HepG2 (cell line): Measurements from ENCODE around the gene EFCAB14. TPM values are rescaled to one million over a fixed set of nuclear protein-coding genes. Genes with fewer than 3 reads are reported as not detected.

ENCODE experiments used
- AKAP8 ChIP-seq: sonication (generic); formaldehyde crosslinking; IDR thresholded peaks from 2 replicates; pipeline ENCODE4 v1.5.1; 2020; ENCODE audit warnings: mild to moderate bottlenecking, missing genetic modification reagents
- ATF3 ChIP-seq: sonication (generic); formaldehyde crosslinking; IDR thresholded peaks from 2 replicates; pipeline ENCODE4 v1.4.0; 2020; ENCODE audit warnings: missing genetic modification reagents
- FOXA3 ChIP-seq: IDR thresholded peaks from 2 replicates; pipeline ENCODE4 v1.6.1; 2016; ENCODE audit warnings: missing genetic modification reagents, missing compliant biosample characterization
- GPN1 ChIP-seq: sonication (generic); formaldehyde crosslinking; IDR thresholded peaks from 2 replicates; pipeline ENCODE4 v1.5.1; 2020; ENCODE audit warnings: missing genetic modification reagents, borderline replicate concordance
- HOXA5 ChIP-seq: sonication (generic); formaldehyde crosslinking; IDR thresholded peaks from 2 replicates; pipeline ENCODE4 v1.4.0; 2020; ENCODE audit warnings: missing genetic modification reagents
- KDM2A ChIP-seq: sonication (generic); formaldehyde crosslinking; IDR thresholded peaks from 2 replicates; pipeline ENCODE4 v1.4.0; 2020; ENCODE audit warnings: low read depth, missing genetic modification reagents, borderline replicate concordance
- KLF12 ChIP-seq: sonication (generic); formaldehyde crosslinking; IDR thresholded peaks from 2 replicates; pipeline ENCODE4 v1.4.0; 2020; ENCODE audit warnings: missing genetic modification reagents, borderline replicate concordance
- MAFK ChIP-seq, 2 experiments: IDR thresholded peaks in 1 of 2; conservative IDR thresholded peaks in 1 of 2; 2 replicates each; pipeline ENCODE4 v1.6.1; 2011; ENCODE audit warnings: improper control_type of control experiment in 2 of 2, low read length in 2 of 2
- NFE2 ChIP-seq: sonication (generic); formaldehyde crosslinking; IDR thresholded peaks from 2 replicates; pipeline ENCODE4 v1.4.0; 2020; ENCODE audit warnings: missing genetic modification reagents
- POLR2AphosphoS2 ChIP-seq: IDR thresholded peaks from 2 replicates; pipeline ENCODE4 v1.6.1; 2011; ENCODE audit warnings: low read depth, low read length, improper control_type of control experiment
- PRDM4 ChIP-seq: sonication (generic); formaldehyde crosslinking; IDR thresholded peaks from 2 replicates; pipeline ENCODE4 v1.9.0; 2021; ENCODE audit warnings: missing genetic modification reagents, borderline replicate concordance
- REL ChIP-seq: sonication (generic); formaldehyde crosslinking; conservative IDR thresholded peaks from 2 replicates; pipeline ENCODE4 v1.8.0; 2022; ENCODE audit warnings: mild to moderate bottlenecking, missing genetic modification reagents, moderate library complexity
- RXRB ChIP-seq: IDR thresholded peaks from 2 replicates; pipeline ENCODE4 v1.6.1; 2016; ENCODE audit warnings: borderline replicate concordance, missing genetic modification reagents, missing compliant biosample characterization
- SCMH1 ChIP-seq: sonication (generic); formaldehyde crosslinking; IDR thresholded peaks from 2 replicates; pipeline ENCODE4 v1.9.0; 2021; ENCODE audit warnings: missing genetic modification reagents, mild to moderate bottlenecking, borderline replicate concordance
- SIN3B ChIP-seq: fragments of 150-350 bp; IDR thresholded peaks from 2 replicates; pipeline ENCODE4 v1.6.1; 2014; ENCODE audit warnings: low read length
- STAT6 ChIP-seq: sonication (generic); formaldehyde crosslinking; IDR thresholded peaks from 2 replicates; pipeline ENCODE4 v1.4.0; 2020; ENCODE audit warnings: missing genetic modification reagents, mild to moderate bottlenecking, borderline replicate concordance
- ZBTB38 ChIP-seq: sonication (generic); formaldehyde crosslinking; IDR thresholded peaks from 2 replicates; pipeline ENCODE4 v1.5.1; 2020; ENCODE audit warnings: mild to moderate bottlenecking, missing genetic modification reagents
- ZMAT5 ChIP-seq: sonication (generic); formaldehyde crosslinking; IDR thresholded peaks from 2 replicates; pipeline ENCODE4 v1.5.0; 2020; ENCODE audit warnings: mild to moderate bottlenecking, low read depth, missing genetic modification reagents, borderline replicate concordance
- ZNF121 ChIP-seq: sonication (generic); formaldehyde crosslinking; IDR thresholded peaks from 2 replicates; pipeline ENCODE4 v1.5.0; 2020; ENCODE audit warnings: mild to moderate bottlenecking, missing genetic modification reagents
- ZNF256 ChIP-seq: sonication (generic); formaldehyde crosslinking; conservative IDR thresholded peaks from 2 replicates; pipeline ENCODE4 v1.4.0; 2020; ENCODE audit warnings: missing genetic modification reagents
- ZNF335 ChIP-seq: sonication (generic); formaldehyde crosslinking; IDR thresholded peaks from 2 replicates; pipeline ENCODE4 v1.4.0; 2020; ENCODE audit warnings: missing genetic modification reagents
- ZNF337 ChIP-seq: sonication (generic); formaldehyde crosslinking; IDR thresholded peaks from 2 replicates; pipeline ENCODE4 v1.5.1; 2020; ENCODE audit warnings: missing genetic modification reagents, low read depth, mild to moderate bottlenecking, borderline replicate concordance
- ZNF414 ChIP-seq: sonication (generic); formaldehyde crosslinking; IDR thresholded peaks from 2 replicates; pipeline ENCODE4 v1.5.0; 2020; ENCODE audit warnings: missing genetic modification reagents
- ZNF678 ChIP-seq: sonication (generic); formaldehyde crosslinking; IDR thresholded peaks from 2 replicates; pipeline ENCODE4 v1.4.0; 2020; ENCODE audit warnings: mild to moderate bottlenecking, missing genetic modification reagents
- ZNF75D ChIP-seq: sonication (generic); formaldehyde crosslinking; IDR thresholded peaks from 2 replicates; pipeline ENCODE4 v1.8.1; 2023; ENCODE audit warnings: missing genetic modification reagents, mild to moderate bottlenecking, borderline replicate concordance
- polyA plus RNA-seq, 8 experiments: library from polyadenylated mRNA; depleted of rRNA in 3 of 8; stranded (reverse) in 7 of 8; unstranded in 1 of 8; fragments of >200 nt; fragmentation: Illumina TruSeq in 4 of 8; extraction: Trizol in 4 of 8; gene quantifications; 2 replicates each; pipeline versions ENCODE4 v1.2.1 to v1.2.3, GENCODE V29; 2011 to 2016; ENCODE audit warnings: low read depth in 4 of 8, missing spikeins in 1 of 8, mixed read lengths in 1 of 8; ENCODE audit not compliant: insufficient read depth in 1 of 8
- total RNA-seq, 5 experiments: library from RNA; depleted of rRNA; stranded (reverse); fragments of >200 nt; fragmentation: Illumina TruSeq; extraction: Trizol; gene quantifications; 2 replicates each; pipeline ENCODE4 v1.2.3, GENCODE V29; 2016; ENCODE audit warnings: low read depth in 1 of 5

EFCAB14 gene
- total and polyA plus RNA-seq, 2 of the 13 experiments (the other 11 are each of a cell fraction or from before 2014, with no cell fraction given), result 13.4 to 17.9 TPM

GRCh38 chr1:46735708-46736324 lies 16.9 kb upstream of the EFCAB14 start (continued):
- TF ChIP-seq ZNF75D (CRISPR knock-in tag) (no peak), STAT6 (CRISPR knock-in tag) (no peak), ZNF121 (CRISPR knock-in tag) (no peak), AKAP8 (CRISPR knock-in tag) (no peak), ZBTB38 (CRISPR knock-in tag) (no peak), GPN1 (CRISPR knock-in tag) (no peak), ATF3 (CRISPR knock-in tag) (peak; percentile 62), SCMH1 (CRISPR knock-in tag) (no peak), RXRB (peak; percentile 65; the same call in 1 of the 2 replicates), MAFK (conservative IDR thresholded peaks at IDR 0.05 in 1 of 2, IDR thresholded peaks at IDR 0.05 in 1 of 2; ENCODE audit: low read length in 2 of 2) (peak in 1 of 2 experiments; percentile 40; a peak in 1 of 4 replicates), HOXA5 (peak; percentile 95), KLF12 (CRISPR knock-in tag) (peak; percentile 70; the same call in 1 of the 2 replicates), POLR2AphosphoS2 (no peak), ZMAT5 (CRISPR knock-in tag) (no peak), FOXA3 (CRISPR knock-in tag) (peak; percentile 50; the same call in 1 of the 2 replicates), ZNF256 (CRISPR knock-in tag) (peak; percentile 81; the same call in 1 of the 2 replicates), NFE2 (CRISPR knock-in tag) (no peak), KDM2A (CRISPR knock-in tag) (no peak), SIN3B (no peak), ZNF678 (CRISPR knock-in tag) (no peak), ZNF335 (CRISPR knock-in tag) (peak; percentile 83), PRDM4 (CRISPR knock-in tag) (peak; percentile 88; the same call in 1 of the 2 replicates), REL (no peak), ZNF337 (CRISPR knock-in tag) (no peak), ZNF414 (CRISPR knock-in tag) (no peak)
